HG03342 (cell line): ENCODE measurements around the gene AARS2.

ENCODE experiments used
- ATAC-seq: cut with Tn5 transposase; IDR thresholded peaks from one replicate; pipeline ENCODE4 v1.9.1; 2021; ENCODE audit warnings: mild to moderate bottlenecking, moderate library complexity; ENCODE audit not compliant: unreplicated experiment

AARS2 gene

DNA sequence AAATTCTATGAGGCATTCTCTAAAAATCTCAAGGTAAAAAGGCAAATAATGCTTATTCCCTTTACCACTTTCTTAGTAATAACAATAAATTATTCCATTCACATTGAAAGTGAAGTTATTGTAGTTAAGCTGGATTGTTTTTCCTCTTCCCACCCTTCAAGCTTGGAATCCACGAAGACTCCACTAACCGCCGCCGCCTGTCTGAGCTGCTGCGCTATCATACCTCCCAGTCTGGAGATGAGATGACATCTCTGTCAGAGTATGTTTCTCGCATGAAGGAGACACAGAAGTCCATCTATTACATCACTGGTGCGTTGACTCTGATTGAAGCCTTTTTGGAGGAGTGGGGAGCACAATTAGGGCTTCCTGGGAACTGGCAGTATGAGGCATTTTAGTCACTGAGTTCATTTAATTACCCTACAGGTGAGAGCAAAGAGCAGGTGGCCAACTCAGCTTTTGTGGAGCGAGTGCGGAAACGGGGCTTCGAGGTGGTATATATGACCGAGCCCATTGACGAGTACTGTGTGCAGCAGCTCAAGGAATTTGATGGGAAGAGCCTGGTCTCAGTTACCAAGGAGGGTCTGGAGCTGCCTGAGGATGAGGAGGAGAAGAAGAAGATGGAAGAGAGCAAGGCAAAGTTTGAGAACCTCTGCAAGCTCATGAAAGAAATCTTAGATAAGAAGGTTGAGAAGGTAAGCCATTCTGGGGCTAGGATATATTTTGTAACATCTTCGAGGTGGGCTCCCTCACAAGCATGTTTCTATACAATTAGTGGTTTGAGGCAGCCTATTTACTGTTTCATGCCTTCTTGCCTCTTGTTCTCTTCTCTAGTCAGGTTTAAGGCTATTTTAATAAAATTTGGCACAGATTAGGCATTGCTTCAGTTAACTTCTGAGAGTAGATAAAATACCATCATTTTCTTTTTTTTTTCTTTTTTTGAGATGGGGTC, 61.3 kb downstream of the AARS2 start:
- no peak for ATAC-seq

DNA sequence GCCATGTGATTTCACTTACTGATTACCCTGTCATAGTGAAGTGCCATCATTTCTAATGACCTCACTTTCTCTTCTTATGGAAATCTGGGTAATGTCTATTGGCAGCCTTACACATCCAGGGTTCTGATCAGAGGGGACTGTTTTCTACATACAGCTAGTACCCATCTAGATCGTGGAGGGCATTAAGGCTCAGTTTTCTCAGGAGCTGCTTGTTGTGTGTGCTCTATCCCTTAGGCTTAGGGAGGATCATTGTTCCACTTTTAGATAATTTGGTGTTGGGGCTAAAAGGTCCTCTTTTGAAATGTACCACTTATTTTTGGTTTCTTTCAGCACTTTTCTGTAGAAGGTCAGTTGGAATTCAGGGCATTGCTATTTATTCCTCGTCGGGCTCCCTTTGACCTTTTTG, 62.4 kb downstream of the AARS2 start:
- no peak for ATAC-seq

DNA sequence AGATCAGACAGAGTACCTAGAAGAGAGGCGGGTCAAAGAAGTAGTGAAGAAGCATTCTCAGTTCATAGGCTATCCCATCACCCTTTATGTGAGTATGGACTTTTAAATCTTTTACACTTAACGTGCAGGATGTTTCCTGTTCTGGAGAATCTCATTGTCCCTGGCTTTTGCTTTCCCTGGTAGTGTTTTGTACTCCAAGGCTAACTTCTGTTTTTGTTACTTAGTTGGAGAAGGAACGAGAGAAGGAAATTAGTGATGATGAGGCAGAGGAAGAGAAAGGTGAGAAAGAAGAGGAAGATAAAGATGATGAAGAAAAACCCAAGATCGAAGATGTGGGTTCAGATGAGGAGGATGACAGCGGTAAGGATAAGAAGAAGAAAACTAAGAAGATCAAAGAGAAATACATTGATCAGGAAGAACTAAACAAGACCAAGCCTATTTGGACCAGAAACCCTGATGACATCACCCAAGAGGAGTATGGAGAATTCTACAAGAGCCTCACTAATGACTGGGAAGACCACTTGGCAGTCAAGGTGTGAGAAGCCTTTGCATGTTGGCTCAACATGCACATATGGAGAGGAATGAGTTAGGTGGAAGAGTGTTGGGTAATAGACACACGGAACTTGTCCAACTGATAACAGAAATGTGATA, 63.0 kb downstream of the AARS2 start:
- ATAC-seq = no peak
